OCI-LY7 (cell line): ENCODE measurements around the gene INTU.

ENCODE experiments used
- CTCF ChIP-seq: fragments of 200-600 bp; sonication (generic); conservative IDR thresholded peaks from 2 replicates; pipeline ENCODE4 v1.5.1; 2014; ENCODE audit warnings: mild to moderate bottlenecking, antibody characterized with exemption, low read length, moderate library complexity, mixed read lengths
- EZH2phosphoT487 ChIP-seq: fragments of 200-600 bp; sonication (generic); IDR thresholded peaks from 2 replicates; pipeline ENCODE4 v1.6.1; 2018; ENCODE audit warnings: low read depth, borderline replicate concordance, mild to moderate bottlenecking, mixed run types, antibody characterized with exemption, low read length, moderate library complexity, mixed read lengths

DNA sequence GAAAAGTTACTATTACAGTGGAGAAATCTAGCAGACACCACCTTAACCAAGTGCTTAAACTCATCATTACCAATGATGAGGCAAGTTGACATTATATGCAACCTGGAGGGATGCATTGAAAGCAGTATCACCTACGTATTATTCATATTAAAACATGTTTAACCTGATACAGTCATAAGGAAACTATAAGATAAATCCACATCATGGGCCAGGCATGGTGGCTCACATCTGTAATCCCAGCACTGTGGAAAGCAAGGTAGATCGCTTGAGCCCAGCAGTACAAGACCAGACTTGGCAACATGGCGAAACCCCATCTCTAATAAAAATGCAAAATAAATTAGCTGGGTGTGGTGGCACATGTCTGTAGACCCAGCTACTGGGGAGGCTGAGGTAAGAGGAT lies 22.3 kb upstream of the INTU start:
- TF ChIP-seq CTCF (no peak), EZH2phosphoT487 (no peak)
